GM18520 (cell line): ENCODE data around the gene LCLAT1.

Source experiments
- ATAC-seq: cut with Tn5 transposase; IDR thresholded peaks from one replicate; pipeline ENCODE4 v1.9.1; 2021; ENCODE audit not compliant: unreplicated experiment

The LCLAT1 gene

DNA sequence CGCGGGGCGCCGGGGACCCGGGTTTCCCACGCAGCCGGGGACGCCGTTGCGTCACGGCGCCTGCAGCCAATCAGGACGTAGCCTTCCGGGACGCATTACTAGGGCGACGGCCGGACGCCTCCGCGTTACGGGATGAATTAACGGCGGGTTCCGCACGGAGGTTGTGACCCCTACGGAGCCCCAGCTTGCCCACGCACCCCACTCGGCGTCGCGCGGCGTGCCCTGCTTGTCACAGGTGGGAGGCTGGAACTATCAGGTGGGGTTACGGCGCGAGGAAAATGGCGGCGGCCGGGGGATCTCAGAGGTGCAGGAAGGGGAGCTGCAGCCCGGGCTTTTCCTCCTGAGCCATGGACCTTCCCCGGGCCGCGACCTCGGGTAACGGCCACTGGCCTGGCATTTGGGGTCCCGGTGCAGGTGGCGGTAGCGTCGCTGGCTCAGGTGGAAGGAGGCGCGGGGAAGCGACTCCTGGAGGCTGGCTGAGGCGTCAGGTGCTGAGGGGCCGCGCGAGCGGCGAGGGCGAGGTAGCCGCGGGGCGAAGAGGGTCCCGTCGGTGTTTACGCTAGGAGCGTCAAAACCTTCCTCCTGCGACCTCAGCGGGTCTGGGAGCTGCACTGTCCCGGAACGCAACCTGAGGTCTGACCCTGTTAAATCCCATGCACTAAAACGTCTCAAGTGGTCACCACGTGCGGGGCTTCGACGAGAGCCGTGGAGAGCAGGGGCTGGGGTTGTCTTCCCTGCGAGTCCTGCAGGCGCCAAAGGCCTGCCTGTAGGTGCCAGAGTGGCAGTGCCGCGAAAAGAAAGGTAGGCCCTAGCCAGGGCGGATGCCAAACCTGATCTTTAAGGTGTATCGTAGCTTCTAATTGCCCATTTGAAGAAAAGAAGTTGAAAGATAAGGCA lies at the start of gene LCLAT1:
Gene LCLAT1, plus strand, starts transcription at position 98 of the 897 bp plus-strand sequence. CDS start 78,345 bp downstream, outside the sequence.
- ATAC-seq: peak; percentile 95

DNA sequence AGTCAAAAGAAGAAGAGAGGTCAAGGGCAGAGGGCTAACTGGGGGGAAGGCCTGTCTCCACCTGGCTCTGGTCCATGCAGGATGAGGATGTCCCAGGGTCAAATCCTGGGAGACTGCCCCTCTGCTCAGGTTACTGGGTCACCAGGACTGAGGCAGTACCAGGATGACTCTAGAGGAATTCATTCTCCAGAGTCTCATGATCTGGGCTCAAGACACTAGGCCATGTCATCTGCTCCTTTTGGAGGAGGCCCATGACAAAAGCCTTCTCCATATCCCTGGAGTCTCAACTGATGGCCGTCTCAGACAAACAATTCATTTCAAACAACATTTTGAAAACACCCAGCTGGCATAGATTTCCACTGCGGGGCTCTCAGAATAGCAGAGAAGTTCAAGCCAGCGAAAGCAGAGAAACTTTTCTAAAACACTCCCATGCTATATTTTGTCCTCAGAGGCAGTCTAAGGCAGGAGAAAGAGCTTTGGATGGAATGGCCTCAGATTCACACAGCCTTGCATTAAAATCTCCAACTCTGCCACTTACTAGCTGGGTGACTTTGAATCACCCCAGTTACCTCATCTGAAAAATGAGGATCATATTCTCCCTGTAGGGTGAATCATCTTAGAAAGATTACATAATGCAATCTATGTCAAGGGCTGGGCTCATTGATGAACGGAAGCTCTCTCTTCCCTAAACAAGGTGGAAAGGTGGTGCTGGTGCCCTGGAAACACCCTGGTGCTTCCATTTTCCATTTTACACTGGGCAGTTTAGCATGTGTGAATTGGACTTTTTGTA lies 48.8 kb upstream of the LCLAT1 start:
- no peak for ATAC-seq

DNA sequence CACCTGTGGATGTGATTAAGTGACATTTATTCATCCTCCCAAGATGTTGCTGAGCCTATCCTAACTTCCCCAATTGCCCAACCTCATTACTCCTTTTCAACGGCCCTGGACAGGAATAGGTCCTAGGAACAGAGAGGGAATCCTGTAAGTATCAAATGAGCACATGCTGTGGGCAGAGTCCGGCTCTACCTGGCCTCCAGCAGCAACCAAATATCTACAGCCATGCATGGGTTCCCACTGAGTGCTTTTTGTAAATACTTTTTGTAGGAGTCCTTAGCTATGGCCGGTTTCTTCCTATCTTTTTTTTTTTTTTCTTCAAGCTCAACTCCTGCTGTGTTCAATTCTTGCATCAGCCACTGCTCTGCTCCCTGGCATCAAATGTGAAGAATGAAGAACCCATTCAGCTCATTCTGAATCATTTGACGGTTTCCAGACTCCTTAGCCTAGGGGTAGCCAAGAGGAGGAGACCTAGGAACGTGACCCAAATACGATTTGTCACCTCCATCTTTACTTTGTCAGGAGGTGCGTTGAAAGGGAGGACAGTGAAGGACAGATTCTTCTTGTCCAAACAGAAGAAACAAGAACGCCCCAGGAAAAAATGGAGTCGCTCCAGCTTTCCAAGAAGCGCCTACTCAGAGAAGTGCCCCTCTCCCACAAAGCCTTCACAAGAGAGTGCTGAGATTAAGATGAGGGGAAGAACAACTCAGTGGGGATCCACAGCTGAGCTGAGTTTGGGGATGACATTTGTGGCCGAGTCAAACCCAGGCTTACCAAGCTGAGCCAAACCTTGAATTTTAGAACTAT lies 46.7 kb upstream of the LCLAT1 start:
- ATAC-seq: no peak

DNA sequence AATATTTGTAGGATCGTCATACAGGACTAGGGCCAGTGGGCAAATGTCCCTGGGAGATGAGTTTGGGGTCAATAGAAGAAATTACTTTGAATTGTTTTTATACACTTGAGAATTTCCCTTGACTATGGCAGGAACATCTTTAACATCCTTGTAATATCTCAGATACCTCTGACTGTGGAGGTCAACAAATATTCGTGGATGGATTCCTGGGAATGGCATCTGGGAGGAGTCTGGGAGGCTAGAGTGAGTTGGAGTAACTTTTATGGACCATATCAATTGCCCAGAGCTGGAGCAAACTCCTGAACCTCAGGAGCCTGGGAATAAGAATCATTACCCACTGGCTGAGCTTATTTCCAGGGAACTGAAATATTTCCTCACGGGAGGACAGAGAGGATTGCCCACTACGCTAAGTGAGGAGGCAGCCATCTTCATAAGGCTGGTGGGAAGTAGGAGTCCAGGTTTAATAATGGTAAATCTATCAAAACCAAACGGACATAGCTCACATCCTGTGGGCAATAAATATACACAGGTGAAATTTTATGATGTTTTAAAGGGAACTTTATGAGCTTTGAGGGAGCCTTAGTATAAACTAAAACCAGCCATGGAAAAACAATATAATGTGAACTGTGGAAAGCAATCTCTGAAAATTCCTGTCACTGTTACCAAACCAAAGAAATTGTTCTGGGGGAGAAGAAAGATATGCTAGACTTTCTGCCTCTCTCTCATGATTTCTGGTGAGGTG lies 44.4 kb upstream of the LCLAT1 start:
- ATAC-seq: no peak

DNA sequence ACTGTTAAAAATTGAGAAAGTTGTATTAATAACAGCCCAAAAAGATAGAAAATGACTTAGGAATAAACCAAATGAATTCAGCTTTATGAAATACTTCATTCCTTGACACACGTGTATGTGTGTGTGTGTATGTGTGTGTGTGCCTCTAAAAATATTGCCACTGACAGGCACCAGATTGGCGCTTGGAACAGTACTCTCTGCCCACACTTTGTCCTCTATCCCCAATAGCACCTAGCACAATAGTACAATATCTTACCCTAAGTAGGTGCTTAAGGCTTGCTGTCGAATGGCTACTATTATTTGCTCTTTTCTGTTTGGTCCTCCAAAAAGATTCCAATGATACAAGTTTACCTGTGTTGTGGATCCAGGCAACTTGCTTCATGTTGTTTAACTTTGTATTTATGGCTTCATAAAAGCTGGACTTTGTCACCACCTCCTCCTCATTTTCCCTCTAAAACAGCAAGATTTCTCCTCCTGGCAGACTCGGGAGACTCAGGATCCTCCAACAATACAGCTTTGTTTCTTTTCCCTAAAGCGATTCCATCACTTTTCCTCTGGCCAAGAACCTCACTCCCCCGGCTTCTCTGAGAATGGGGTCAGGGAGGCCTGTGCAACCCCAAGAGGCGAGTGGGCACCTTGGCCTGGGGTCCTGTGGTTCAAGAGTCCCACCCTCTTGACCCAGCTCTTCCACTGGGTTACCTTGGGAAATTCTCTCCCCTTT lies 43.3 kb upstream of the LCLAT1 start:
- no peak for ATAC-seq

DNA sequence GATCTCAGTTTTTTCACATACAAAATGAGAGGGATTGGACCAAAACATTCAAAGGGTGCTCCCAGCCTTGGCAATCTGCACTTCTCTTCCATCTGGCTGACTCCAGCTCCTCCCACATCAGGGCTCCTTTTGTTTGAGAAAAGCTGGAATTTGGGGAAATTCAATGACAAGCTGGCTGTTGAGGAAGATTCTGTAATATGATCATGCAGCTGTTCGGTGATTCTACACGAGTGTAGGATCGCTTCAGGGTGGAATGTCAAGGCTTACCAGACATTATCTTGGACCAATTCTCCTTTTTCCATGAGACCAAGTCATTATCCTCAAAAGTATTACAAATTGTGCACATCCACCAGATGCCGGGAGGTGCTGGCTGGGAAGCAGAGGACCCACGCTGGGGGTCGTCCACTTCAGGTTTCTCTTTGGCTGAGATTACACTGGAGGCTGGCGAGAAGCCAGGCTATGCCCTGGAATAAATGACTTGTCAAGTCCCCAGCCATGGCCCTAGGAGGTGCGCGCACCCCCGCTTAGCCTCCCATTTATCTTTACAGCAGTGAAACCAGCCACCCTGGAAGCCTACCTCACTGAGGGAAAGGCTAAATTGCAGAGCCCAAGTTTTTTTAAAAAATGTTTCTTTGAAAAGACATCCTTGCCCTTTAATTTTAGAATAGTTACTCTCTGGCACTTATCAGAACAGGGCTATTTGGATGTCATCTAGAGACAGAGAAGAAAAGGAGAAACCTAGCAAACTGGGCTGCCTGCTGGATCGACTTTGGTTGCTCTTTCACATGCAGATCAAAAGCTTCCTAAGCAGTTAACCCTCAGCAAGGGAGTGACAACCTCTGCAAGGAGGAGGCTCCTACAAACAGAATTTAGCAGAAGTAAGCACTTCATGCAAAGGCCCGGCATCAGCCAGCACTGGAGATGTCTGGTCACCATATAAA lies 42.5 kb upstream of the LCLAT1 start:
- no peak for ATAC-seq

DNA sequence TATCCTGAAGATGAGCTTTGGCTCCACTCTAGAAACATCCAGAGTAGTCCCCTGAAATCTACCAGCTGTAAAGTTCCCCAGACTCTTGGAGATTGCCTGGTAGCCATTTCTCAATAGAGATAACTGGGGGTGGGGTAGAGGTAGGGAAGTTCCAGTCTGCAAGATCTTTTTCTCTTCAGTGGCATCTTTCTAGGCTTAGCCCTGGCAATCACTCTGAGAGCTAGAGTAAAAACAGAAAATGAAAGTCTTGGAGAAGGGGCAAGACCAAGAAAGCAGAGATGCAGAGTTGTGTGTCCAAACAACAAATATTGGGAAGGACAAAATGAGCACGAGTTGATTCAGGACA lies 41.8 kb upstream of the LCLAT1 start:
- no peak for ATAC-seq

DNA sequence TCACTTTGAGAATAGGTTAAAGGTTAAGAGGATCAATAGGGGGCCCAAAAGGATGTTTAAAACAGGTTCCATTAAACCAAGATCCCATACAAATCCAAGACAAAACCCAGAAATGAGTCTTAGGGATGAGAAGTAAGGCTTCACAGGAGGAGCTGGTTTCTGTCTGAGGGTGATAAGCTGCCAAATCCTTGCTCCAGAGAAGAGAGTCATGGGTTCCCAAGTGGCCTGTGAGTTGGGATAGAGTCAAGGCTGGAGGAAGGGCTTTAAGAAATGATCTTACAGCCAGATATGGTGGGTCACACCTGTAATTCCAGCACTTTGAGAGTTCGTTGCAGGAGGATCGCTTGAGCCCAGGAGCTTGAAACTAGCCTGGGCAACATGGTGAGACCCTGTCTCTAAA lies 40.2 kb upstream of the LCLAT1 start:
- ATAC-seq: no peak

DNA sequence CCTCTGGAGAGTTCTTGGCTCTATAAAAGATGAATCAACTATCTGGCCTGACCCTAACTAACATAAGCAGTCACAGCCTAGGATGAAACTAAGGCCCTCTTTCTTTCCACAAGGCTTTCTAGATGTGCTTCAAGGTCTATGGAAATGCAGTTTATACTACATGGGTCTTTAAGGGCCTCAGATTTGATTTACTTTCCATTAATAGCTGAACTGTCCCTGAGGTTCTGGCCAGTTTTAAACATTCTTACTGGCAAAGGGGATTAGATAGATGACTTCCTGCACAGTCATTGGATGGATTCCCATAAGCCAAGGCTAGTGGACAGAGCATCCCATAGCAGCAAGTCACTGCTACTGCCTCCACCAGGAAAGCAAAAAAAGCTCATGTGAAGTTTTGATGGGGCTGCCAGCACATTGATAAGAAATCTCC lies 38.1 kb upstream of the LCLAT1 start:
- no peak for ATAC-seq

DNA sequence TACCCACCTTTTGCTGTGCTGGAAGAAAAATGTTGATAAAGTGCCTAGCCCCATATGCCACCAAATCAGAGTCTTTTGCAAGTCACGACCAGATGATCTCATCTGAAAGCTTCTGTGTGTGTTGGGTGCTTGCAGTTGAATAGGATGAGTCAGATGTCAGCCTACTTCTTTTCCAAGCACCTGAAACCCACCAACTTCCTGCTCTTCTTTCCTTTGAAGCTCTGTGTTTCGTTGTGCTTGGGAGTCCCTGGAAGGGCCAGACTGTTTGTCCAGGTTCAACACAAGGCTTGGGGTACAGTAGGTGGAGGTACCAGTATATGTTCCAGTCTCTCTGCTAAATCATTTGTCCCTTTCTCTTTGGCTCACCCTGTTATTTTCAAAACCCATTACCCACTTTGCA lies 36.8 kb upstream of the LCLAT1 start:
- ATAC-seq: no peak

DNA sequence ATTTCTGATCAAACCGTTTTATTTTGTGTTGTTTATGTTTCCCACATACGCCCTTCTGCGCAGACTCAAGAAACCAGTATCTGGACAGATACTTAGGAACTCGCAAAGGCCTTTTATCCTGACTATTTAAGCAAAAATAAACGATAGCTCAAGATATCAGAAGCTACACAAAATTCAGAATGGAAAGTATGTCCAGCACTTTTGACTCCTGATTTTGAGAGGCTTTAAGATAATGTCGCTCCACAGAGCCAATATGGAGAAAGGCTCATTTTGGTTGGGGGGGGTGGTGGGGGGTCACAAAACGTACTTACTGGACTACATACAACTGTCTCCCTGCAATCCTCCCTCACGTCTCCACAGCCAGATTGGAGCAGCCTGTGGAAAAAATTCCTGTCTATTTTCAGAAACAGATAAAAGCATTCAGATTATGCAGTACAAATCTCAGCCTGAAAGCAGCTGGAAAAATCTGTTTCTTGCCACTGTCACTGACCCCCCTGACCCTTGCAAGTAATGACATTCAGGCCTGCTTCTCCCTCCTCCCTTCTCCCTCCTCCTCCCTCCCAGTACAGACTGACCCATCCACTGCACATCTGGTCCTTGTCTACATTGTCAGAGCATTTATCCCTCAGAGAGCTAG lies 34.9 kb upstream of the LCLAT1 start:
- no peak for ATAC-seq

DNA sequence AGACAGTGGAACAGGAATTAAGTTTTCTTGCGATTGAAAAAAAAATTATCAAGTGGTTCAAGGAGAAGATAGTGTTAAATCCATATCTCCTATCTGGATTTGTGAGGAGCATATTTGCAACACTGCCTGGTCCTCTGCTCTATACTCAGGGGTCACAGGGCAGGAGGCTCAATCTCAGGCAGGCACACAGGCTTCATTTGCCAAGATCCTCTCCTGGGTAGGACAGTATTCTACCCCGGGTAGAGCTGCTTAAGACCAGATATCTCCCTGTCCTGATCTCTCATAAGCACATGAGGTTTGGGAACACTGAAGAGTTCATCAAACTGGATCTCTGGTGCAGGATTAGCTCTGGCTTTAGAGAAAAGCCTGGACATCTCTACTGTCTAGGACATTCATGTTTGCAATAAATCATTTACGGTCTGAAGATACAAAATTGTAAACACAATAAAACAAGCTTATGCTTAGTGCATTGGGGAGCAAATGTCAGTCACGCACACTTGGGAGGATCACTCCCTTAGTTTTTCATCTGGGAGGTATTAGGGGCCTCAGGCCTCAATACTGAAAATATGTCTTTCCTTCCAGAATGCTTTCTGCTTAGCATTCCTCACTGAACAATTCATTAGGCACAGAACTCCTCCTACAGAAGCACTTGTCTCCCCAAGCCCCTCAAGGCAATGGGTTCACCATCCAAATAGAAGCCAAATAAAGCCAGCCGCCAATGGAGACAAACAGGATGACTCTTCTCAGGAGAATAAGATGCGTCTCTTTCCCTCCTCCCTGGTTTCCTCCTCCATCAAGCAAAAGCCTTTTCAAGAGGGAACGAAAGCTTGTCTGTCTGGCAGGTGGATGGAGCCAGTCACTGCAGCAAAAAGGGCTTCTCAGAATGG lies 34.1 kb upstream of the LCLAT1 start:
- ATAC-seq: no peak

DNA sequence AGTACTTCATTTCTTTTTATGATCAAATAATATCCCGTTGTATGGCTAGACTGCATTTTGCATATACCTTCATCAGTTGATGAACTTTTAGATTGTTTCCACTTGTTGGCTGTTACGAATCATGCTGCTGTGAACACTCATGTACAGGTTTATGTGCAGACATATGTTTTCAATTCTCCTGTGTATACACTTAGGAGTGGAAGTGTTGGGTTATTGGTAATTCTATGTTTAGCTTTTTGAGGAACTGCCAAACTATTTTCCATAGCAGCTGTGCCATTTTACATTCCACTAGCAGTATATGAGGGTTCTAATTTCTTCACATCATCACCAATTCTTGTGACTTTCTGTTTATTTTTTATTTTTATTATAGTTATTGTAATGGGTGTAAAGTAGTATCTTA lies 32.1 kb upstream of the LCLAT1 start:
- no peak for ATAC-seq

DNA sequence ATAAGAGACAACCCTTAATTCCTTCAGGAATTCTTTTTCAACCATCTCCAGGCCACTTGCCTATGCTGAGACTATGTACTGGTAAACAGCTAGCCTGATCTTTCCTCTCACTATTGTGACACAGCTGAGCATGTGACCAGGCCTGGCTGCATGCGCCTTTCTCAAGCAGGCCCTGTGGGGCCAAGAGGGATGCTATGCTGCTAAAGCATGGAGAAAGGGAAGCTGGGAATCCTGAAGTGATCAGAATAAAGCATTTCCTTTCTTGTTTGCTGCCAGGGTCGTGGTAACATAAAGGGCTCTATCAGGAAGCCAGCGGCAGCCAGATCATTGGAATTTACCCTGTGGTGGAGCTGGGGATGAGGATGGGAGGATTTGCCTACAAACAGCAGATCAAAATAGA lies 29.8 kb upstream of the LCLAT1 start:
- ATAC-seq: no peak

DNA sequence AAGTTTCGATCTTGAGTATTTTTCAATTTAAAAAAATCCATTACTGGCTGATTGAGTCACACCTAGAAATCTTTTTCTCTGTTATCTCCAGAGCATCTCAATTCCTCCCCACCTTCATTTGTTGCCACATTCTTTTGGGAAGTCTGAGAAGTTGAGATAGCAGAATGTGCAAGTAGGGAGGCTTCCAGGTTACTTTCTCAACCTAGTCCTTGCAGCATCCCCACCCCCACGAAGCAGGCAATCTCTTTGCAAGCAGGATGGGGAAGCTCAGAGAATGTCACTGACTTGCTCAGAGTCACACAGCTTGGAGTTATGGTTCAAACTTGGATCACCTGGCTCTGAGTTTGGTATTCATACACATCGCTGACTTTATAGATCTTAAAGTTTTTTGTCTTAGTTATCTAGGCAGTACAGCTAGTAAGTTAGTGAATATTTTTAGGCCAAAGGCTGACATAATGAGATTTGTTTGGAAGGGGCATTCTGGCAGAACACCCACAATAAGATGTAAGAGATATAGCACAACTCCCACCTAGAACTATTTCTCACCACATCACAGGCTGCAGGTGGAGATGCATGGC lies 25.9 kb upstream of the LCLAT1 start:
- ATAC-seq: no peak

DNA sequence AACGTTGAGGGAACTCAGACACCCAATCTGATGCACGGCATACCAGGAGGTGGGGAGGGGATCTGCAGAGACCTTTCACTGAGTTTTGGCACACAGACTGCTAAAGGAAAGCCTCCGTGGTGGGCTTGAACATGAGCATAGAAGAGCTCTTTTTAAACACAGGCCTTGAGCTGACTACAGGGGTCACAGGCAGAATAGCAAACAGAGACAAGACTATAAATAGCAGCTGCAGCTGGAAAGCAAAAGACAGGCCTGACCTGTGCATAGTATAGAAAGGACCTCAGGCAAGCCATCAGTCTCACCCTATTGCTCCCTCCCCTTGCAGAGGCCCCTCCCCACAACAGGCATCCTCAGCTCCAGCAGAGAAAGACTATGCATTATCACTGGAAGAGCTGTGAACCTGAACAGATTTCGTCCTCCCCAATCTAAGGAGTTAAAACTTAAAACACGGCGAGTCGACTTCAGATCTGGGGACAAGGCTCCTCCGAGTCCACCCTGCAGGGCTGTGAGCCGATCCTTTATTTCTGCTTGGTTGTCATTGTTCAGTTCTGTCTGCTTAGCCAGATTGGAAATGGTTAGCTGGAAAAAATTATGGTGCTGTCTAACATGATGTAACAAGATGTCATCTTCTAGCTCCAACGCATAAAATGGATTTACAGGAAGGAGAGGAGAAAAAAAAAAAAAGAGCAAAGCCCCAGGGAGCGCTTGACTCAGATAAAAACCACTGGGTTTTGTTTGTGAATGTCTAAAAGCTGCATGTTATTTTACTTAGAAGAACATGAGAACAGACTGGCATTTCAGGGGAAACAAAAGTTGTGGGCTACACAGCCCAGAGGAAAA lies 25.2 kb upstream of the LCLAT1 start:
- ATAC-seq: peak; percentile 7
